MM.1S (cell line): ENCODE measurements around the gene SHKBP1.

Source experiments
- EZH2 ChIP-seq: fragments of 300-600 bp; sonication (generic); optimal IDR thresholded peaks from 2 replicates; pipeline ENCODE3; 2017; ENCODE audit warnings: low read depth, mild to moderate bottlenecking, antibody characterized with exemption, low read length, mixed read lengths
- TF ChIP-seq, protein P1 (sequence below): fragments of 300-600 bp; sonication (generic); IDR thresholded peaks from 2 replicates; pipeline ENCODE4 v1.5.1; 2016; ENCODE audit warnings: antibody characterized with exemption, low read length, mixed read lengths

- TF ChIP-seq EZH2 = no peak
- TF ChIP-seq, protein P1, sequence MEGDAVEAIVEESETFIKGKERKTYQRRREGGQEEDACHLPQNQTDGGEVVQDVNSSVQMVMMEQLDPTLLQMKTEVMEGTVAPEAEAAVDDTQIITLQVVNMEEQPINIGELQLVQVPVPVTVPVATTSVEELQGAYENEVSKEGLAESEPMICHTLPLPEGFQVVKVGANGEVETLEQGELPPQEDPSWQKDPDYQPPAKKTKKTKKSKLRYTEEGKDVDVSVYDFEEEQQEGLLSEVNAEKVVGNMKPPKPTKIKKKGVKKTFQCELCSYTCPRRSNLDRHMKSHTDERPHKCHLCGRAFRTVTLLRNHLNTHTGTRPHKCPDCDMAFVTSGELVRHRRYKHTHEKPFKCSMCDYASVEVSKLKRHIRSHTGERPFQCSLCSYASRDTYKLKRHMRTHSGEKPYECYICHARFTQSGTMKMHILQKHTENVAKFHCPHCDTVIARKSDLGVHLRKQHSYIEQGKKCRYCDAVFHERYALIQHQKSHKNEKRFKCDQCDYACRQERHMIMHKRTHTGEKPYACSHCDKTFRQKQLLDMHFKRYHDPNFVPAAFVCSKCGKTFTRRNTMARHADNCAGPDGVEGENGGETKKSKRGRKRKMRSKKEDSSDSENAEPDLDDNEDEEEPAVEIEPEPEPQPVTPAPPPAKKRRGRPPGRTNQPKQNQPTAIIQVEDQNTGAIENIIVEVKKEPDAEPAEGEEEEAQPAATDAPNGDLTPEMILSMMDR = no peak
These were observed at the start of gene SHKBP1 for GRCh38 chr19:40576585-40577451.
